Measurements from ENCODE around the gene CTSF. TPM values are rescaled to one million over a fixed set of nuclear protein-coding genes. Genes with fewer than 3 reads are reported as not detected.

Gene CTSF
- total RNA-seq, 1 donor from 2014 or later = not detected

DNA sequence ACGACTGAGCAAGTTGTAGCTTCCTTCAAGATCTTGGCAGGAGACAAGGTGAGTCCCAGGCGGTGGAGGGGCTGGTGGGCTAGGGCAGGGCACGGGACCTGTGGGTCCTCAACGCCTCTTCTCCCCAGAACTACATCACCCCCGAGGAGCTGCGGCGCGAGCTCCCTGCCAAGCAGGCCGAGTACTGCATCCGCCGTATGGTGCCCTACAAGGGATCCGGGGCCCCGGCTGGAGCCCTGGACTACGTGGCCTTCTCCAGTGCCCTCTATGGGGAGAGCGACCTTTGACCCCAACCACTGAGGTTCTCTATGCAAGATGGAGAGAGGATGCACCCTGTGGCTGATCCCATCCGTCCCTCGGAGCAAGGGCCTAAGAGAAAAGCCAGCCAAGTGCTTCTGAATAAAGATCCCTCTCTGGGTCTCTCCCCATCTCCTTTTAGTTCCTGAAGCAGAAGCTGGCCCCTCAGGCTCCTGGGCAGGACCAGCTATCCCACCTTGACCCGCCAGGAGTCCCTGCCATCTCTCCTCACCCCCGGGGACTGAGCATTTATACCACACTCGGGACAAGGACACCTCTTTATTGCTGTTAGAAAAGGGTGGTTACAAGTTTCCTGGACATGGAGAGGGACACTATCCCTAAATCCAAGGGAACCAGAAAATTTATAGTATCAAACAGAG lies 5.4 kb downstream of the CTSF start:
- Mint-ChIP-seq H3K27me3 (ENCODE audit: low read depth) (peaks cover 1% of the 10 kb centered on the region), H3K27ac (no peak overlapping the region), H3K36me3 (no peaks in the 10 kb centered on the region), H3K4me1 (no peaks in the 10 kb centered on the region), H3K9me3 (no peaks in the 10 kb centered on the region), H3K4me3 (no peak overlapping the region)
- TF ChIP-seq, protein P1, sequence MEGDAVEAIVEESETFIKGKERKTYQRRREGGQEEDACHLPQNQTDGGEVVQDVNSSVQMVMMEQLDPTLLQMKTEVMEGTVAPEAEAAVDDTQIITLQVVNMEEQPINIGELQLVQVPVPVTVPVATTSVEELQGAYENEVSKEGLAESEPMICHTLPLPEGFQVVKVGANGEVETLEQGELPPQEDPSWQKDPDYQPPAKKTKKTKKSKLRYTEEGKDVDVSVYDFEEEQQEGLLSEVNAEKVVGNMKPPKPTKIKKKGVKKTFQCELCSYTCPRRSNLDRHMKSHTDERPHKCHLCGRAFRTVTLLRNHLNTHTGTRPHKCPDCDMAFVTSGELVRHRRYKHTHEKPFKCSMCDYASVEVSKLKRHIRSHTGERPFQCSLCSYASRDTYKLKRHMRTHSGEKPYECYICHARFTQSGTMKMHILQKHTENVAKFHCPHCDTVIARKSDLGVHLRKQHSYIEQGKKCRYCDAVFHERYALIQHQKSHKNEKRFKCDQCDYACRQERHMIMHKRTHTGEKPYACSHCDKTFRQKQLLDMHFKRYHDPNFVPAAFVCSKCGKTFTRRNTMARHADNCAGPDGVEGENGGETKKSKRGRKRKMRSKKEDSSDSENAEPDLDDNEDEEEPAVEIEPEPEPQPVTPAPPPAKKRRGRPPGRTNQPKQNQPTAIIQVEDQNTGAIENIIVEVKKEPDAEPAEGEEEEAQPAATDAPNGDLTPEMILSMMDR (IDR thresholded peaks at IDR 0.05; ENCODE audit: unreplicated experiment) = no peak
- no peak for DNase-seq (ENCODE audit: low spot score in 2 of 2, unreplicated experiment in 2 of 2)

DNA sequence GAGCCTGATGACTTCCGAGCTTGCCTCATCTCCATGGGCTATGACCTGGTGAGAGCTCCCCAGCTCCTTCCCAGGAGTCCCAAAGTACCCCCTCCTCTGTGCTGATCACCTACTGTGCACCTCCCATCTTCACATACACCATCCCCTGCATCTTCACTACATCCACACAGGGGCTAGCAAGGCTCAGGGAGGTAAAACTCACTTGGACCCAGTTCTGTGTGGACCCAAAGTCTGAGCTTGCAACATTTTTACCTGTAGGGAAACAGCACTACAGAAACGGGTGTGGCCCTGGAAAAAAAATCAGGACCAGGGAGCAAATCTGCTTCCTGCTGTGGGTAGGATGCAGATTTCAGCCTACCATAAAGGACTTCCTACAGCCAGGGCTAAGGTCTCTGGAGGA lies 6.1 kb downstream of the CTSF start:
- Mint-ChIP-seq H3K9me3 (no peaks in the 10 kb centered on the region), H3K4me3 (no peak overlapping the region), H3K36me3 (no peaks in the 10 kb centered on the region), H3K27ac (no peak overlapping the region), H3K4me1 (no peaks in the 10 kb centered on the region), H3K27me3 (ENCODE audit: low read depth) (peaks cover 1% of the 10 kb centered on the region)
- DNase-seq (ENCODE audit: low spot score in 2 of 2, unreplicated experiment in 2 of 2) = no peak
- TF ChIP-seq, protein P1 (IDR thresholded peaks at IDR 0.05; ENCODE audit: unreplicated experiment) = no peak

DNA sequence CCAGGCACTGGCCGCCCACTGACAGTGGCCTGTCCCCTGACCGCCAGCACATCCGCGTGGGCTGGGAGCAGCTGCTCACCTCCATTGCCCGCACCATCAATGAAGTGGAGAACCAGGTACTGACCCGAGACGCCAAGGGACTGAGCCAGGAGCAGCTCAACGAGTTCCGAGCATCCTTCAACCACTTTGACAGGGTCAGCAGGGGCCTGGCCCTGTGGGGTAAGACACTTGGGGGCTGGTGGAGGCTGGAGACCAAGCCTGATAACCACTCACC lies 6.5 kb downstream of the CTSF start:
- Mint-ChIP-seq H3K4me3 (no peak overlapping the region), H3K4me1 (no peaks in the 10 kb centered on the region), H3K27ac (no peak overlapping the region), H3K27me3 (ENCODE audit: low read depth) (peaks cover 1% of the 10 kb centered on the region), H3K36me3 (no peaks in the 10 kb centered on the region), H3K9me3 (no peaks in the 10 kb centered on the region)
- DNase-seq (ENCODE audit: low spot score in 2 of 2, unreplicated experiment in 2 of 2) = no peak
- TF ChIP-seq, protein P1 (IDR thresholded peaks at IDR 0.05; ENCODE audit: unreplicated experiment) = no peak

DNA sequence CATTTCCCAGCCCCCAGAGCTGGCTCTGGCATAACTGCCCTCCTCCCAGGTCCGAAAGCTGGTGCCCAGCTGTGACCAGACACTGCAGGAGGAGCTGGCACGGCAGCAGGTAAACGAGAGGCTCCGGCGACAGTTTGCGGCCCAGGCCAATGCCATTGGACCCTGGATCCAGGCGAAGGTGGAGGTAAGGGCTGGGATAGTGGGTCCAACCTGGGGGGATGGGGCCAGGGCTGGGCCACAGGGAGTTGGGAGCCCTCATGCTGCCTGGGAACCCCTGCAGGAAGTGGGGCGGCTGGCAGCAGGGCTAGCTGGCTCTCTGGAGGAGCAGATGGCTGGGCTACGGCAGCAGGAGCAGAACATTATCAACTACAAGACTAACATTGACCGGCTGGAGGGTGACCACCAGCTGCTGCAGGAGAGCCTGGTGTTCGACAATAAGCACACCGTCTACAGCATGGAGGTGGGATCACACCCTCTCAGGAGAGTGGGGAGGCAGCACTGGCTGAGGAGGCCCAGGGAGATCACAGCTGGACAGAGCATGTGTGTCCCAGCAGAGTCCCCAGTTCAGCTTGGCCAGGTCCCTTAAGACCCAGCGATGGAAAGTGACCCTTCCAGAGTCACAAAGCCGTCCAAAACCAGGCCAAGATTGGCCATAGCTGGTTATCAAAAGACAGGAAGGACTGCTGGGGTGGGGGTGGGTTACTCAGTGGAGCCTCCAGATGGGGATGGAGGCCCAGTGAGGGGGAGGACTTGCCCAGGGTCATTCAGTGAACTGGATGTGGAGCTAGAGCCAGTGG lies 7.0 kb downstream of the CTSF start:
- no peak overlapping the region for H3K4me3 Mint-ChIP-seq
- TF ChIP-seq, protein P1 (IDR thresholded peaks at IDR 0.05; ENCODE audit: unreplicated experiment) = no peak
- H3K36me3 Mint-ChIP-seq = no peaks in the 10 kb centered on the region
- H3K27ac Mint-ChIP-seq = no peak overlapping the region
- H3K27me3 Mint-ChIP-seq (ENCODE audit: low read depth) = peaks cover 1% of the 10 kb centered on the region
- H3K9me3 Mint-ChIP-seq = no peaks in the 10 kb centered on the region
- DNase-seq (ENCODE audit: low spot score in 2 of 2, unreplicated experiment in 2 of 2) = no peak
- H3K4me1 Mint-ChIP-seq = no peaks in the 10 kb centered on the region

DNA sequence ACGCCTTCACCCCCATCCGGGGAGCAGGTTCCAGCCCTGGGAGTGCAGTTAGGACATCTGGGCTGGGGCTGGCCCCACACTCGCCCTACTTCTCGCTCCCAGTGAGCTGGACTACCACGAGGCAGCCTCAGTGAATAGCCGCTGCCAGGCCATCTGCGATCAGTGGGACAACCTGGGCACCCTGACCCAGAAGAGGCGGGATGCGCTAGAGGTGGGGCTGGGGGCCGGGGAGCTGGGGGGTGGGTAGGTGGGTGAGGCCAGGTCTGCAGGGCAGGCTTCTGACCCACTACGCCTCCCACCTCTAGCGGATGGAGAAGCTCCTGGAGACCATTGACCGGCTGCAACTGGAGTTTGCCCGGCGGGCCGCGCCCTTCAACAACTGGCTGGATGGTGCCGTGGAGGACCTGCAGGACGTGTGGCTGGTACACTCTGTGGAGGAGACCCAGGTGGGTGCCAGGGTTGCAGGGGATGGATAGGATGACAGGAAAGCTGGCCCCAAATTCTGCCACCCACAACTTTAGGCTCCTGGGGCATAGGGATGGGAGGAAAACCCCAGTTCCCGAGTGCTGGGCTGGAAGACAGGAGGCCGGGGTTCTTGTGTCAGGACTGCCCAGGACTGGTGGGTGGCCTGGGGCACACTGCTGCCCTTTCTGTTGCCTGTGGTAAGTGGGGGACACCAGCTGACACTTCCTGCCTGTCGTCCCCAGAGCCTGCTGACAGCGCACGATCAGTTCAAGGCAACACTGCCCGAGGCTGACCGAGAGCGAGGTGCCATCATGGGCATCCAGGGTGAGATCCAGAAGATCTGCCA lies 8.3 kb downstream of the CTSF start:
- Mint-ChIP-seq H3K4me3 (no peak overlapping the region), H3K9me3 (no peaks in the 10 kb centered on the region), H3K27me3 (ENCODE audit: low read depth) (peaks cover 1% of the 10 kb centered on the region), H3K27ac (no peak overlapping the region), H3K36me3 (no peaks in the 10 kb centered on the region), H3K4me1 (no peaks in the 10 kb centered on the region)
- no peak for DNase-seq (ENCODE audit: low spot score in 2 of 2, unreplicated experiment in 2 of 2)
- TF ChIP-seq, protein P1 (IDR thresholded peaks at IDR 0.05; ENCODE audit: unreplicated experiment) = no peak
